Nephron (organoid): Measurements from ENCODE around the gene SH3PXD2A.

Experiments used
- H3K27ac Mint-ChIP-seq, 3 experiments: 2 replicates each; pipeline ENCODE4 v1.8.0; 2020; ENCODE audit warnings: mixed read lengths in 3 of 3, mild to moderate bottlenecking in 2 of 3, moderate library complexity in 1 of 3
- H3K27me3 Mint-ChIP-seq: 2 replicates; pipeline ENCODE4 v1.8.0; 2021; ENCODE audit warnings: low read depth, mild to moderate bottlenecking, moderate library complexity, mixed read lengths
- H3K36me3 Mint-ChIP-seq: 2 replicates; pipeline ENCODE4 v1.8.0; 2020; ENCODE audit warnings: low read depth, mixed read lengths
- H3K4me1 Mint-ChIP-seq: 2 replicates; pipeline ENCODE4 v1.8.0; 2020; ENCODE audit warnings: mixed read lengths
- H3K4me3 Mint-ChIP-seq, 3 experiments: 2 replicates each; pipeline ENCODE4 v1.8.0; 2020; ENCODE audit warnings: mild to moderate bottlenecking in 3 of 3, mixed read lengths in 3 of 3, moderate library complexity in 2 of 3
- H3K9me3 Mint-ChIP-seq: 2 replicates; pipeline ENCODE4 v1.8.0; 2020; ENCODE audit warnings: mixed read lengths
- TF ChIP-seq, protein P1 (sequence below), 3 experiments: fragments of 200-600 bp; sonication (generic); IDR thresholded peaks; one replicate each; pipeline ENCODE4 v1.5.0; 2021; ENCODE audit warnings: antibody characterized with exemption in 3 of 3; ENCODE audit not compliant: unreplicated experiment in 3 of 3

SH3PXD2A gene

DNA sequence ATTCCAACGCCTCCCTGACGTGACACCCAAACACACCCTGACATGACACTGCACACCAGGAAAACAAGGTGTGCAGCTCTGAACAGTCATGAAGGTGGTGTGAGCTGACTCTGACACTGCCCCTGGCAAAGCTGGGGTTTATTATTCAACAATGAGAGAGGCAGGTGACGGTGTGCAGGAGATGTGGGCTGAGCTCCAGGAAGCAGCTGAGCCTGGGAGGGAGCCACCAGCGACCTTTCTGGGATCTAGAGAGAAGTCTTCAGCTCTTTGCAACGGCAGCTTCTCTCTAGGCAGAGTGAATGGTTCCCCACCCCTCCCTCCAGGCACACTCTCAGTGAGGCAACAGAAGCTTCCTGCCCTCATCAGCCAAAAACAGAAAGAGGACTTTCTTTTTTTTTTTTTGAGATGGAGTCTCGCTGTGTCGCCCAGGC is 65.6 kb downstream of the SH3PXD2A start:
- TF ChIP-seq, protein P1, sequence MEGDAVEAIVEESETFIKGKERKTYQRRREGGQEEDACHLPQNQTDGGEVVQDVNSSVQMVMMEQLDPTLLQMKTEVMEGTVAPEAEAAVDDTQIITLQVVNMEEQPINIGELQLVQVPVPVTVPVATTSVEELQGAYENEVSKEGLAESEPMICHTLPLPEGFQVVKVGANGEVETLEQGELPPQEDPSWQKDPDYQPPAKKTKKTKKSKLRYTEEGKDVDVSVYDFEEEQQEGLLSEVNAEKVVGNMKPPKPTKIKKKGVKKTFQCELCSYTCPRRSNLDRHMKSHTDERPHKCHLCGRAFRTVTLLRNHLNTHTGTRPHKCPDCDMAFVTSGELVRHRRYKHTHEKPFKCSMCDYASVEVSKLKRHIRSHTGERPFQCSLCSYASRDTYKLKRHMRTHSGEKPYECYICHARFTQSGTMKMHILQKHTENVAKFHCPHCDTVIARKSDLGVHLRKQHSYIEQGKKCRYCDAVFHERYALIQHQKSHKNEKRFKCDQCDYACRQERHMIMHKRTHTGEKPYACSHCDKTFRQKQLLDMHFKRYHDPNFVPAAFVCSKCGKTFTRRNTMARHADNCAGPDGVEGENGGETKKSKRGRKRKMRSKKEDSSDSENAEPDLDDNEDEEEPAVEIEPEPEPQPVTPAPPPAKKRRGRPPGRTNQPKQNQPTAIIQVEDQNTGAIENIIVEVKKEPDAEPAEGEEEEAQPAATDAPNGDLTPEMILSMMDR (IDR thresholded peaks at IDR 0.05; ENCODE audit: unreplicated experiment in 3 of 3) = no peak
- H3K4me3 Mint-ChIP-seq = no peak overlapping the region
- H3K27me3 Mint-ChIP-seq = no peaks in the 10 kb centered on the region
- H3K27ac Mint-ChIP-seq = peak overlapping the region in 1 of 3 experiments; percentile 15
- peaks cover 37% of the 10 kb centered on the region for H3K4me1 Mint-ChIP-seq
- peaks cover 5% of the 10 kb centered on the region for H3K36me3 Mint-ChIP-seq
- H3K9me3 Mint-ChIP-seq = no peaks in the 10 kb centered on the region

DNA sequence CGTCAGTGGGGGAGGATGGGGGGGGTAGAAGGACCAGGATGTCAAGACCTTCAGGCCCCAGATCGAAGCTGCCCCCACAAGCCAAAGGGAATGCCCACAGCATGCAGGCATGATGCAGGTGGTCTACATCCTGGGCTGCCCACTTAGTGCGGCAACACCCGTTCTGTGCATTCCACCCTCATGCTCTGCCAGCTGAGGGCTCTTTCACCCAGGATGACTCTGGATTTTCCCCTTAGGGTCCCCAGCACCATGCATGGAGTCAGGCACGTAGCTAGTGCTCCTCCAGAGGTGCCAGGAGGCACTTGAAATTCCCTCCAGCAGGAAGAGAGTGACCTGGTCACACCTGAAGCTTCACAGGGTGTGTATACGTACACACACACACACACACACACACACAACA is 66.2 kb downstream of the SH3PXD2A start:
- peak overlapping the region in 1 of 3 experiments; percentile 15 for H3K27ac Mint-ChIP-seq
- no peaks in the 10 kb centered on the region for H3K9me3 Mint-ChIP-seq
- peaks cover 43% of the 10 kb centered on the region for H3K4me1 Mint-ChIP-seq
- TF ChIP-seq, protein P1 (IDR thresholded peaks at IDR 0.05; ENCODE audit: unreplicated experiment in 3 of 3) = no peak
- no peak overlapping the region for H3K4me3 Mint-ChIP-seq
- H3K36me3 Mint-ChIP-seq = peaks cover 5% of the 10 kb centered on the region
- H3K27me3 Mint-ChIP-seq = no peaks in the 10 kb centered on the region

DNA sequence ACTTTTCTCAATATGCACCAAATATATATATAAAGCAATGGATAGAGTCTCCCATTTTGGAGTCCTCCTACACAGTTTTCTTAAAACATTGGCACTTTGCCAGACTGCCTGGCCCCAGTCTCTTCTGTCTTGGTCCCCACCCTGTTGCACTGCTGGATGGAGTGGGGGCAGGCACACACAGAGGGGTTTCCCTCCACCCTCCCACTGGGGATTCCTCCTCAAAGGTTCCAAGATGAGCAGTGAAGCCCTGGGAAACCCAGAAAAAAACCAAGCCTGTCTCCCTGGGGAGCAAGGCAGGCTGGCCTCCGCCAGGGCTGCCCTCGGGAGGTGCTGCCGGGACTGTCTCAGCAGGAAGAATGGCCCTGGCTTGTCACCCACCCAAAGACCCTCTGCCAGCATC is 68.0 kb downstream of the SH3PXD2A start:
- no peak overlapping the region for H3K27ac Mint-ChIP-seq

DNA sequence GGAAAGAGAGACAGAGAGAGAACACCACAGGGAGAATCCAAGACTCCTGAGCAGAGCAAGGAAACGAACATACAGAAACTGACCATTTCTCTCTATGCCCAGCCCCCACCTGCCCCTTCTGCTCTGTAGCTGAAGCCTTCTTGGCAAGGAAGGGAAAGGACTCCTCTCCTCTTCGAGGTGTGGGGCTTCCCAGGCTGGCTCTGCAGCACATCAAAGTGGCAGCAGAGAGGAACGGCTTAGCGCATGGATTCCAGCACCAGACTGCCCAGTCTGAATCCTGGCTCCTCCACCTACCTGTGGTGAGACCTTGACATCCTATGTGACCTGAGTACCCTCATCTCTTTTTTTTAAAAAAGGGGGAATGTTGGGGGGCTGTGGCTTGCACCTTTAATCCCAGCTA is 69.4 kb downstream of the SH3PXD2A start:
- Mint-ChIP-seq H3K36me3 (peaks cover 7% of the 10 kb centered on the region), H3K4me1 (peaks cover 71% of the 10 kb centered on the region), H3K9me3 (no peaks in the 10 kb centered on the region), H3K27ac (no peak overlapping the region), H3K4me3 (no peak overlapping the region), H3K27me3 (peaks cover 5% of the 10 kb centered on the region)
- TF ChIP-seq, protein P1 (IDR thresholded peaks at IDR 0.05; ENCODE audit: unreplicated experiment in 3 of 3) = no peak

More for the DNA sequence above, 68.0 kb downstream of the SH3PXD2A start:
- Mint-ChIP-seq H3K36me3 (peaks cover 8% of the 10 kb centered on the region), H3K4me3 (no peak overlapping the region), H3K4me1 (peaks cover 60% of the 10 kb centered on the region), H3K9me3 (no peaks in the 10 kb centered on the region), H3K27me3 (peaks cover under 1% of the 10 kb centered on the region)
- TF ChIP-seq, protein P1 (IDR thresholded peaks at IDR 0.05; ENCODE audit: unreplicated experiment in 3 of 3) = no peak

DNA sequence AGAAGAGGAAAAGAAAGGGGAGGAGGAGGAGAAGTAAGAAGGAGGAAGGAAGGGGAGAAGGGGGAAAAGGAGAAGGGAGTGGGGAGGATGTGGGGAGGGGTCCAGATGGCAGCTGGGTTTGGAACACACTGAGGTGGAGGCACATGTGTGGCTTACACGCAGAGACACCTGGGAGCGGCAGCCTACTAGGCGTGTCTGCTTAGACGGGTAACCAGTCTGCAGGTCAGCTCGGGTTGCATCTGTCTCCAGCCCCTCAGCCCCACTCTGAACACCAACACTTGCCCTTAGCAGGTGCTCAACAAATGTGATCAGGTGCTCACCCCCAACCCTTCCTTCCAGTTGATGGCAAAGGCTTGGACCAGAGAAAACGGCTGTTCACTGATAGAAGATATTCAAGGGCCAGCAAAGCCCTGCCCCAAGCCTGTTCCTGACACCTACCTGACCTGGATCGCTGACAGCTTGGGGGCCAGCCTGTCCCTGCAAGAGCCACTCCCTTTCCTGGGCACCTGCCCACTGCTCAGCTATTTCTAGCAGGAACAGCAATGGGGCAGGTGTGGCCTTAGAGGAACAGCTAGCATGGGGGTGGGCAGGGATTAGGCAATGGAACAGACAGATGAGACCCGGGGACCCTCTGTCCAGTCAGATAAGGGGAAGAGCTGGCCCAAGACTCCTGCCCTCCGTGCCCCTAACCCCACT is 70.5 kb downstream of the SH3PXD2A start:
- Mint-ChIP-seq H3K27me3 (peaks cover 5% of the 10 kb centered on the region), H3K9me3 (no peaks in the 10 kb centered on the region), H3K4me3 (no peak overlapping the region), H3K36me3 (peaks cover 3% of the 10 kb centered on the region), H3K4me1 (peaks cover 78% of the 10 kb centered on the region), H3K27ac (no peak overlapping the region)
- TF ChIP-seq, protein P1 (IDR thresholded peaks at IDR 0.05; ENCODE audit: unreplicated experiment in 3 of 3) = no peak

DNA sequence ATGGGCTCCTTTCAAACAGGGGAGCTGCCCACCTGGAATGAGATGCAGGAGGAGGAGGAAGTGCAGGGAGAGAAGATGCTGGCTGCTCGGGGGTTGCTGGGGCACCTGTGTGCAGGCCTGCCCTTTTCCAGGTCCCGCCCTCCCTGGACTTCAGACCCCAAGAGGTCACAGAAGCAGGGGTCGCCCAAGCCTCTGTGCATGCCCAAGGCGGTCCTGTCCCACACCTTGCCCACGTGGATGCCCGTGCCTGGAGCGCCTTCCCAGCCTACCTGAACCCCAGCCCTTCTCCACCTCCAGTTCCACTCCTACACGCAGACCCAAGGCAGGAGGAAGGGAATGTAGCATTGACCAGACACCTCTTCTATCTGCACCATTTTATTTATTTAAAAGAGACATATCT is 71.3 kb downstream of the SH3PXD2A start:
- Mint-ChIP-seq H3K4me1 (peaks cover 79% of the 10 kb centered on the region), H3K36me3 (peaks cover 3% of the 10 kb centered on the region), H3K9me3 (no peaks in the 10 kb centered on the region), H3K4me3 (no peak overlapping the region), H3K27me3 (peaks cover 5% of the 10 kb centered on the region), H3K27ac (peak overlapping the region in 1 of 3 experiments; percentile 27)
- TF ChIP-seq, protein P1 (IDR thresholded peaks at IDR 0.05; ENCODE audit: unreplicated experiment in 3 of 3) = no peak
